ENCODE data around the gene ARHGAP32. TPM values are rescaled to one million over a fixed set of nuclear protein-coding genes. Genes with fewer than 3 reads are reported as not detected.

Gene ARHGAP32
- total and polyA plus RNA-seq, 11 donors: 2.1 to 9.5 (median 4.8) TPM

- Histone ChIP-seq H3K27me3 (no peaks in the 10 kb centered on the region), H3K4me1 (no peaks in the 10 kb centered on the region), H3K4me3 (no peak overlapping the region), H3K9me3 (peaks cover 0 to 59% (median 24%) of the 10 kb centered on the region in 12 donors), H3K27ac (no peak overlapping the region), H3K36me3 (no peaks in the 10 kb centered on the region)
- no peak for ATAC-seq
- intact Hi-C loops (cut with DNase I): no loop called here
- TF ChIP-seq, protein P1, sequence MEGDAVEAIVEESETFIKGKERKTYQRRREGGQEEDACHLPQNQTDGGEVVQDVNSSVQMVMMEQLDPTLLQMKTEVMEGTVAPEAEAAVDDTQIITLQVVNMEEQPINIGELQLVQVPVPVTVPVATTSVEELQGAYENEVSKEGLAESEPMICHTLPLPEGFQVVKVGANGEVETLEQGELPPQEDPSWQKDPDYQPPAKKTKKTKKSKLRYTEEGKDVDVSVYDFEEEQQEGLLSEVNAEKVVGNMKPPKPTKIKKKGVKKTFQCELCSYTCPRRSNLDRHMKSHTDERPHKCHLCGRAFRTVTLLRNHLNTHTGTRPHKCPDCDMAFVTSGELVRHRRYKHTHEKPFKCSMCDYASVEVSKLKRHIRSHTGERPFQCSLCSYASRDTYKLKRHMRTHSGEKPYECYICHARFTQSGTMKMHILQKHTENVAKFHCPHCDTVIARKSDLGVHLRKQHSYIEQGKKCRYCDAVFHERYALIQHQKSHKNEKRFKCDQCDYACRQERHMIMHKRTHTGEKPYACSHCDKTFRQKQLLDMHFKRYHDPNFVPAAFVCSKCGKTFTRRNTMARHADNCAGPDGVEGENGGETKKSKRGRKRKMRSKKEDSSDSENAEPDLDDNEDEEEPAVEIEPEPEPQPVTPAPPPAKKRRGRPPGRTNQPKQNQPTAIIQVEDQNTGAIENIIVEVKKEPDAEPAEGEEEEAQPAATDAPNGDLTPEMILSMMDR (IDR thresholded peaks at IDR 0.05): no peak
- no peak for TF ChIP-seq POLR2A (IDR thresholded peaks at IDR 0.05)
- DNase-seq: no peak
Observed at GRCh38 chr11:129102225-129102624, 89.9 kb downstream of the ARHGAP32 start.

DNA sequence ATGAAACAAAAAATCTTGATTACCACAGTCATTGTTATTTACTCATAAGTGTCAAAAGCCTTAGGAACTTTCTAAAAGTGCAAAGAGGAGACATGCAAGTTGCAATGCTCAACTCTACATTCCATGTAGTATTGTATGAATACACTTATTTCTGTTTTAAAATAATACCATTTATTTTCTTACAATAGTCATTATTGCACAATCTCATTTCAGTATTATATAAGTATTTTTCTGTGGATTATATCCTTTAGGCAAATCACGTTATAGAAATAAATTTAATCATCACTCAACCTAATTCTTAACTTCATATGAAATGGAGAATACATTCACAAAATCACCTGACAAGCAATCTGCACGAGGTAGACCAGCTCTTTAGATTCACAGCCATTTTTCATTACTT, 98.8 kb downstream of the ARHGAP32 start:
- Histone ChIP-seq H3K27me3 (no peaks in the 10 kb centered on the region), H3K36me3 (no peaks in the 10 kb centered on the region), H3K27ac (no peak overlapping the region), H3K9me3 (peaks cover 0 to 16% (median 10%) of the 10 kb centered on the region in 12 donors), H3K4me3 (no peak overlapping the region), H3K4me1 (no peaks in the 10 kb centered on the region)
- DNase-seq: no peak
- 90 to 96% (median 91%) methylated on average over 2 of the region's 2 CpGs for WGBS, 4 donors
- ATAC-seq: no peak
- intact Hi-C loops (cut with DNase I): no loop called here
- no peak for TF ChIP-seq POLR2A (IDR thresholded peaks at IDR 0.05)
- TF ChIP-seq, protein P1 (IDR thresholded peaks at IDR 0.05): no peak

GRCh38 chr11:129090056-129090455, 102.1 kb downstream of the ARHGAP32 start:
- Histone ChIP-seq H3K4me1 (no peaks in the 10 kb centered on the region), H3K4me3 (no peak overlapping the region), H3K9me3 (peaks cover 0 to 8% (median under 1%) of the 10 kb centered on the region in 12 donors), H3K27ac (no peak overlapping the region), H3K27me3 (no peaks in the 10 kb centered on the region), H3K36me3 (no peaks in the 10 kb centered on the region)
- ATAC-seq (no peak), DNase-seq (no peak)
- WGBS, 4 donors: 94 to 98% (median 96%) methylated on average over 1 of the region's 1 CpG
- no peak for TF ChIP-seq POLR2A (IDR thresholded peaks at IDR 0.05)
- TF ChIP-seq, protein P1 (IDR thresholded peaks at IDR 0.05): no peak
- intact Hi-C loops (cut with DNase I): no loop called here

GRCh38 chr11:129089279-129089678, 102.8 kb downstream of the ARHGAP32 start:
- WGBS, 4 donors: 89 to 94% (median 92%) methylated on average over 5 of the region's 5 CpGs
- intact Hi-C loops (cut with DNase I): no loop called here

More at GRCh38 chr11:129089279-129089678, 102.8 kb downstream of the ARHGAP32 start:
- Histone ChIP-seq H3K27ac (no peak overlapping the region), H3K4me3 (no peak overlapping the region), H3K27me3 (no peaks in the 10 kb centered on the region), H3K36me3 (no peaks in the 10 kb centered on the region), H3K9me3 (peaks cover 0 to 16% (median 9%) of the 10 kb centered on the region in 12 donors), H3K4me1 (no peaks in the 10 kb centered on the region)
- no peak for ATAC-seq
- TF ChIP-seq POLR2A (IDR thresholded peaks at IDR 0.05): no peak
- TF ChIP-seq, protein P1 (IDR thresholded peaks at IDR 0.05): no peak
- DNase-seq: no peak

Measured in heart left ventricle (tissue), 16 donors.